SK-N-MC (cell line): ENCODE results near the gene ATP8B1.

Experiments
- EZH2 ChIP-seq: fragments of 200-600 bp; sonication (generic); IDR thresholded peaks from one replicate; pipeline ENCODE4 v1.6.1; 2017; ENCODE audit warnings: antibody characterized with exemption
- POLR2AphosphoS5 ChIP-seq: IDR thresholded peaks from 2 replicates; pipeline ENCODE4 v1.6.1; 2012; ENCODE audit warnings: mild to moderate bottlenecking, low read depth, low read length, borderline replicate concordance

DNA sequence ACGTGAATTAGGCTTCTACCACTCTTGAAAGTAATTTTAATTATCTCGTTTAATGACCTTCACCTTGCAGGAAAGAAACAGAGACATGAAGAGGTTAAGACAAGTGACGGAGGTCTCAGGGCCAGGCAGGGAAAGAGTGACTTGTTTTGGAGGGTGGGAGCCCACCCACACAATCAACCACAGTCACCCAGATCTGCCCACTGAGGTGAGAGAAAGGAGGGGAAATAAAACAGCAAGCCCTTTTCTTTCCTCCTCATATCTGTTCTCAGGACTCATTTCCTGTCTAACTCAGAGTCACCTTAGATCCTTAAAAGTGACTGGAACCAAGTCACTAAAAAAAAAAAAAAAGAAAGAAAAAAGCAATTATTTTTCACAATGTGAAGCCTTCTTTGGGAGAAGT lies 26.8 kb downstream of the ATP8B1 start:
- TF ChIP-seq POLR2AphosphoS5, result no peak
- no peak for TF ChIP-seq EZH2
